HG03571 (cell line): ENCODE results near the gene KIF18B.

Experiments used
- ATAC-seq: cut with Tn5 transposase; IDR thresholded peaks from one replicate; pipeline ENCODE4 v1.9.1; 2021; ENCODE audit not compliant: unreplicated experiment

Gene KIF18B

GRCh38 chr17:44907729-44908470 lies 39.7 kb downstream of the KIF18B start:
- no peak for ATAC-seq

- no peak for ATAC-seq
These were observed 40.5 kb downstream of the KIF18B start for GRCh38 chr17:44906763-44907728.

GRCh38 chr17:44906010-44906646 lies 41.4 kb downstream of the KIF18B start:
- ATAC-seq: no peak

GRCh38 chr17:44905006-44906000 lies 42.3 kb downstream of the KIF18B start:
- ATAC-seq: no peak

GRCh38 chr17:44904001-44904984 lies 43.3 kb downstream of the KIF18B start:
- no peak for ATAC-seq

GRCh38 chr17:44903012-44903685 lies 44.4 kb downstream of the KIF18B start:
- ATAC-seq: no peak

- no peak for ATAC-seq
These were observed 45.3 kb downstream of the KIF18B start for GRCh38 chr17:44902135-44902760.

GRCh38 chr17:44901411-44901921 lies 46.1 kb downstream of the KIF18B start:
- no peak for ATAC-seq

- no peak for ATAC-seq
These were observed 46.7 kb downstream of the KIF18B start for GRCh38 chr17:44900894-44901293.

- ATAC-seq: peak; percentile 68
These were observed 48.3 kb downstream of the KIF18B start, which contains the start of gene EFTUD2 for GRCh38 chr17:44899074-44899782. Gene EFTUD2 (minus strand): TSS chr17:44899445. CDS start chr17:44894521, 4,924 bp downstream.

GRCh38 chr17:44898768-44899073 lies 48.9 kb downstream of the KIF18B start:
- peak; percentile 29 for ATAC-seq

GRCh38 chr17:44894642-44895041 lies 52.9 kb downstream of the KIF18B start:
- no peak for ATAC-seq

- no peak for ATAC-seq
These were observed 55.3 kb downstream of the KIF18B start for GRCh38 chr17:44892250-44892649.

- ATAC-seq: no peak
These were observed 58.6 kb downstream of the KIF18B start for GRCh38 chr17:44889003-44889402.

- ATAC-seq: no peak
These were observed 59.3 kb downstream of the KIF18B start for GRCh38 chr17:44887971-44888954.

GRCh38 chr17:44887016-44887415 lies 60.6 kb downstream of the KIF18B start:
- no peak for ATAC-seq
